ENCODE measurements around the gene C16orf87. TPM values are rescaled to one million over a fixed set of nuclear protein-coding genes. Genes with fewer than 3 reads are reported as not detected.

The C16orf87 gene
- total RNA-seq, 1 experiment from 2014 or later, result 10.2 TPM

DNA sequence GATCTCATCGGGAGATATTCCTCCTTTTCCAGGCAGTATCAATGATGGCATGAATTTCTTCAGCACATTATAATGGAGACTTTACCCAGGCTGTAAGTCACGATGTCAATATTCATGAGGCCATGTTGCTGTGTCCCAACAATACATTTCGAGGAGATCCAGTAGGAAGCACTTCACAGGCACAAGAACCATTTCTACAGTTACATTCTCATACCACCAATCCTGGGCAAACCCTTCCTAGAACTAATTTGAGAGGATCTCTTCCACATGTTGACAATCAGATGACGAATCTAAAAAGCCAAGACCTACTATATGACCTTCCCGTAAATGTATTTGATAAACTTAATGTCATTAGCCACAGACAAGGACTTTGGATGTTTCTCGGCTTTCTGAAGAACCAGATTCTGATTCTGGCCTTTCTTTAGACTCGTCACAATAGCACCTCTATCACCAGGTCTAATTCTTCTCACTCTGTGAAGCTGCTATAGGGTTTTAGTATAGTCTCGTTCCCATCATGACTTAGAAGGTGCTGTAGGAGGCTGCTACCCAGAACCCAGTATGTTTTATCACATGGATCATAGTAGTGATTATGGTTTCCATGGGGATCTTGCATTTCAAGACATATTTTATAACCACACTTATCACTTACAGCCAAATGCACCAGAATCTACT lies 40.2 kb downstream of the C16orf87 start:
- Histone ChIP-seq H3K79me2 (ENCODE audit: insufficient read depth, low read length) (no peaks in the 10 kb centered on the region), H3K9me3 (ENCODE audit: control insufficient read depth in 1 of 2, insufficient read depth in 1 of 2, low read depth in 1 of 2, low read length in 2 of 2) (no peaks in the 10 kb centered on the region), H3K9me2 (ENCODE audit: insufficient read depth) (no peaks in the 10 kb centered on the region), H3K36me3 (ENCODE audit: control insufficient read depth in 1 of 2, insufficient read depth in 2 of 2, low read length in 2 of 2) (no peaks in the 10 kb centered on the region), H3K27ac (ENCODE audit: low read depth, low read length) (no peak overlapping the region), H3K4me1 (ENCODE audit: control insufficient read depth in 1 of 2, insufficient read depth in 2 of 2, low read length in 2 of 2) (no peaks in the 10 kb centered on the region), H3K4me2 (ENCODE audit: low read length) (no peak overlapping the region), H3K4me3 (replicated peaks in 1 of 2; ENCODE audit: low read depth in 1 of 2, low read length in 2 of 2) (no peak overlapping the region), H3K9ac (ENCODE audit: low read length) (no peak overlapping the region), H2AFZ (ENCODE audit: low read depth, low read length, poor library complexity, severe bottlenecking) (no peak overlapping the region), H3K27me3 (ENCODE audit: insufficient read depth, low read length) (no peaks in the 10 kb centered on the region), H4K20me1 (ENCODE audit: insufficient read depth) (no peaks in the 10 kb centered on the region)
- RAD21 ChIA-PET (ENCODE audit: low non-redundant PET in 1 of 2, low total read pairs in 2 of 2, uncharacterized antibody in 2 of 2, unreplicated experiment in 2 of 2), result no interaction called here
- ATAC-seq (no peak), DNase-seq (ENCODE audit: low read depth, low spot score) (no peak)
- POLR2A ChIA-PET, result no interaction called here
- intact Hi-C loops (cut with micrococcal nuclease), result no loop called here
- no peak for TF ChIP-seq SRF (IDR thresholded peaks at IDR 0.05; ENCODE audit: low read depth)
- no peak for TF ChIP-seq EGR1 (IDR thresholded peaks at IDR 0.05; ENCODE audit: low read depth)
- TF ChIP-seq CBX3 (IDR thresholded peaks at IDR 0.05; ENCODE audit: low read depth), result no peak
- TF ChIP-seq SP1 (IDR thresholded peaks at IDR 0.05; ENCODE audit: low read depth), result no peak
- TF ChIP-seq EZH2phosphoT487 (IDR thresholded peaks at IDR 0.05; ENCODE audit: borderline replicate concordance), result no peak
- TF ChIP-seq, protein P1, sequence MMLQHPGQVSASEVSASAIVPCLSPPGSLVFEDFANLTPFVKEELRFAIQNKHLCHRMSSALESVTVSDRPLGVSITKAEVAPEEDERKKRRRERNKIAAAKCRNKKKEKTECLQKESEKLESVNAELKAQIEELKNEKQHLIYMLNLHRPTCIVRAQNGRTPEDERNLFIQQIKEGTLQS (IDR thresholded peaks at IDR 0.05), result no peak
- no peak for TF ChIP-seq YY1 (IDR thresholded peaks at IDR 0.05; ENCODE audit: extremely low read depth, insufficient replicate concordance, low read depth, low read length)
- TF ChIP-seq CEBPB (IDR thresholded peaks at IDR 0.05; ENCODE audit: low read depth), result no peak
- TF ChIP-seq SIN3A (IDR thresholded peaks at IDR 0.05; ENCODE audit: low read depth), result no peak
- no peak for TF ChIP-seq TCF7L2 (IDR thresholded peaks at IDR 0.05; ENCODE audit: borderline replicate concordance, extremely low read depth, insufficient read depth, insufficient read length)
- no peak for TF ChIP-seq POLR2A (IDR thresholded peaks at IDR 0.05; ENCODE audit: borderline replicate concordance, extremely low read depth, insufficient read depth, insufficient read length)
- no peak for TF ChIP-seq ELF1 (IDR thresholded peaks at IDR 0.05; ENCODE audit: borderline replicate concordance, low read depth)
- TF ChIP-seq, protein P2, sequence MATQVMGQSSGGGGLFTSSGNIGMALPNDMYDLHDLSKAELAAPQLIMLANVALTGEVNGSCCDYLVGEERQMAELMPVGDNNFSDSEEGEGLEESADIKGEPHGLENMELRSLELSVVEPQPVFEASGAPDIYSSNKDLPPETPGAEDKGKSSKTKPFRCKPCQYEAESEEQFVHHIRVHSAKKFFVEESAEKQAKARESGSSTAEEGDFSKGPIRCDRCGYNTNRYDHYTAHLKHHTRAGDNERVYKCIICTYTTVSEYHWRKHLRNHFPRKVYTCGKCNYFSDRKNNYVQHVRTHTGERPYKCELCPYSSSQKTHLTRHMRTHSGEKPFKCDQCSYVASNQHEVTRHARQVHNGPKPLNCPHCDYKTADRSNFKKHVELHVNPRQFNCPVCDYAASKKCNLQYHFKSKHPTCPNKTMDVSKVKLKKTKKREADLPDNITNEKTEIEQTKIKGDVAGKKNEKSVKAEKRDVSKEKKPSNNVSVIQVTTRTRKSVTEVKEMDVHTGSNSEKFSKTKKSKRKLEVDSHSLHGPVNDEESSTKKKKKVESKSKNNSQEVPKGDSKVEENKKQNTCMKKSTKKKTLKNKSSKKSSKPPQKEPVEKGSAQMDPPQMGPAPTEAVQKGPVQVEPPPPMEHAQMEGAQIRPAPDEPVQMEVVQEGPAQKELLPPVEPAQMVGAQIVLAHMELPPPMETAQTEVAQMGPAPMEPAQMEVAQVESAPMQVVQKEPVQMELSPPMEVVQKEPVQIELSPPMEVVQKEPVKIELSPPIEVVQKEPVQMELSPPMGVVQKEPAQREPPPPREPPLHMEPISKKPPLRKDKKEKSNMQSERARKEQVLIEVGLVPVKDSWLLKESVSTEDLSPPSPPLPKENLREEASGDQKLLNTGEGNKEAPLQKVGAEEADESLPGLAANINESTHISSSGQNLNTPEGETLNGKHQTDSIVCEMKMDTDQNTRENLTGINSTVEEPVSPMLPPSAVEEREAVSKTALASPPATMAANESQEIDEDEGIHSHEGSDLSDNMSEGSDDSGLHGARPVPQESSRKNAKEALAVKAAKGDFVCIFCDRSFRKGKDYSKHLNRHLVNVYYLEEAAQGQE (IDR thresholded peaks at IDR 0.05; ENCODE audit: low read depth), result no peak
- no peak for TF ChIP-seq CTCF (IDR thresholded peaks at IDR 0.05 in 2 of 3, conservative IDR thresholded peaks at IDR 0.05 in 1 of 3; ENCODE audit: borderline replicate concordance in 1 of 3, insufficient read depth in 1 of 3, low read depth in 2 of 3, low read length in 2 of 3)
- TF ChIP-seq, protein P3, sequence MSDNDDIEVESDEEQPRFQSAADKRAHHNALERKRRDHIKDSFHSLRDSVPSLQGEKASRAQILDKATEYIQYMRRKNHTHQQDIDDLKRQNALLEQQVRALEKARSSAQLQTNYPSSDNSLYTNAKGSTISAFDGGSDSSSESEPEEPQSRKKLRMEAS (IDR thresholded peaks at IDR 0.05), result no peak
- no TSS peak for BruUV-seq (replicated peaks)
- CTCF ChIA-PET, result no interaction called here

Measured in HCT116 (cell line).